ENCODE data around the gene TMCO6. TPM values are rescaled to one million over a fixed set of nuclear protein-coding genes. Genes with fewer than 3 reads are reported as not detected.

Gene TMCO6
- total and polyA plus RNA-seq, 2 of the 8 experiments (the other 6 are each of a cell fraction or from before 2014, with no cell fraction given) = 29.0 to 40.9 TPM

- Histone ChIP-seq H3K18ac (ENCODE audit: extremely low read depth, low read length) (no peak overlapping the region), H4K20me1 (replicated peaks in 1 of 2; ENCODE audit: control insufficient read depth in 1 of 2, insufficient read depth in 2 of 2, low read length in 2 of 2) (peaks cover 0 to 2% of the 10 kb centered on the region in 2 experiments), H3K14ac (ENCODE audit: insufficient read length) (no peak overlapping the region), H3K4me2 (ENCODE audit: insufficient read depth in 1 of 2, low read depth in 2 of 2, low read length in 2 of 2) (no peak overlapping the region), H2AK5ac (ENCODE audit: low read depth, low read length) (no peak overlapping the region), H4K5ac (ENCODE audit: insufficient read length, low read depth, low read length) (no peak overlapping the region), H3K4me1 (replicated peaks in 1 of 4; ENCODE audit: control insufficient read depth in 3 of 4, insufficient read depth in 4 of 4, low read length in 3 of 4) (no peaks in the 10 kb centered on the region; a peak in 1 of 7 replicates), H3K9me3 (ENCODE audit: insufficient read depth in 2 of 2, low read depth in 1 of 2, low read length in 1 of 2) (no peaks in the 10 kb centered on the region), H2BK20ac (ENCODE audit: low read length) (no peak overlapping the region), H4K8ac (ENCODE audit: extremely low read depth, insufficient read depth, low read length) (no peak overlapping the region), H2BK15ac (ENCODE audit: low read length) (no peak overlapping the region), H3K56ac (replicated peaks; ENCODE audit: insufficient read length, low read depth, low read length) (no peak overlapping the region), H3K4ac (replicated peaks; ENCODE audit: insufficient read length, low read depth, low read length) (no peak overlapping the region), H2BK12ac (ENCODE audit: low read depth, low read length) (no peak overlapping the region), H3K27ac (ENCODE audit: low read depth, low read length) (no peak overlapping the region), H3K4me3 (ENCODE audit: extremely low read depth in 1 of 4, insufficient read depth in 2 of 4, low read depth in 3 of 4, low read length in 4 of 4) (no peak overlapping the region), H4K91ac (replicated peaks; ENCODE audit: insufficient read length, low read length) (no peak overlapping the region), H3K79me2 (ENCODE audit: control insufficient read depth in 1 of 2, insufficient read depth in 2 of 2, low read length in 2 of 2) (no peaks in the 10 kb centered on the region), H2AFZ (ENCODE audit: low read length) (no peak overlapping the region), H3K79me1 (ENCODE audit: low read depth, low read length) (no peaks in the 10 kb centered on the region), H3K27me3 (replicated peaks in 1 of 4; ENCODE audit: control insufficient read depth in 3 of 4, extremely low read depth in 1 of 4, insufficient read depth in 3 of 4, low read length in 3 of 4) (no peaks in the 10 kb centered on the region), H3K9ac (replicated peaks in 1 of 4; ENCODE audit: extremely low read depth in 1 of 4, low read depth in 3 of 4, low read length in 3 of 4) (no peak overlapping the region), H3K36me3 (ENCODE audit: control insufficient read depth in 2 of 4, insufficient read depth in 4 of 4, low read length in 3 of 4) (peaks cover 10 to 53% (median 38%) of the 10 kb centered on the region in 4 experiments), H3K23me2 (ENCODE audit: low read depth, low read length) (no peaks in the 10 kb centered on the region), H2BK5ac (ENCODE audit: low read depth, low read length) (no peak overlapping the region), H2BK120ac (replicated peaks; ENCODE audit: low read depth, low read length) (no peak overlapping the region), H3K23ac (ENCODE audit: insufficient read length) (no peak overlapping the region)
- CTCF ChIA-PET (ENCODE audit: partially characterized antibody) = no interaction called here
- POLR2A ChIA-PET (ENCODE audit: partially characterized antibody) = interaction anchor here (1.1 to 1.8 kb wide), 4 partner anchors 13 to 31 kb away, joined by 3 to 6 read pairs (median 4); partner anchors contain the start of genes IK and NDUFA2
- no peak for DNase-seq (ENCODE audit: low read depth in 1 of 2, low spot score in 2 of 2)
- no peak for FAIRE-seq
- WGBS, 2 experiments (ENCODE audit: extremely low coverage in 1 of 2, insufficient coverage in 1 of 2, insufficient read length in 1 of 2, insufficient replicate concordance in 2 of 2, low coverage in 1 of 2, low lambda C conversion rate in 2 of 2, missing lambda C conversion rate in 1 of 2) = 90% methylated on average over 3 of the region's 3 CpGs; no CpG with 5 or more reads in 1 of the 2 experiments
- TF ChIP-seq CHD2 (IDR thresholded peaks at IDR 0.05; ENCODE audit: low read length) (no peak), KDM1A (IDR thresholded peaks at IDR 0.05; ENCODE audit: borderline replicate concordance, low read length) (no peak), HDAC2 (IDR thresholded peaks at IDR 0.05; ENCODE audit: borderline replicate concordance in 1 of 2, low read depth in 2 of 2, low read length in 2 of 2) (no peak), KDM4A (IDR thresholded peaks at IDR 0.05; ENCODE audit: low read depth, low read length, severe bottlenecking) (no peak), TAF7 (optimal IDR thresholded peaks at IDR 0.05; ENCODE audit: borderline replicate concordance, low read depth, low read length) (no peak), RNF2 (IDR thresholded peaks at IDR 0.05; ENCODE audit: borderline replicate concordance, low read depth, low read length, missing control alignments, poor library complexity, severe bottlenecking) (no peak)
- TF ChIP-seq, protein P1, sequence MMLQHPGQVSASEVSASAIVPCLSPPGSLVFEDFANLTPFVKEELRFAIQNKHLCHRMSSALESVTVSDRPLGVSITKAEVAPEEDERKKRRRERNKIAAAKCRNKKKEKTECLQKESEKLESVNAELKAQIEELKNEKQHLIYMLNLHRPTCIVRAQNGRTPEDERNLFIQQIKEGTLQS (IDR thresholded peaks at IDR 0.05; ENCODE audit: insufficient read depth, low read depth, low read length) = no peak
Observed at GRCh38 chr5:140677947-140678346, 38.7 kb downstream of the TMCO6 start.

Data from H1 (cell line).